Measurements from ENCODE around the gene IFFO2.

The IFFO2 gene

GRCh38 chr1:18941221-18942141 is 15.0 kb downstream of the IFFO2 start:
- FAIRE-seq (no peak), DNase-seq (ENCODE audit: insufficient read length, low spot score) (no peak)
- no peak for TF ChIP-seq POLR2A (IDR thresholded peaks at IDR 0.05; ENCODE audit: low read depth, low read length)

GRCh38 chr1:18940303-18941020 is 16.0 kb downstream of the IFFO2 start:
- no peak for TF ChIP-seq POLR2A (IDR thresholded peaks at IDR 0.05; ENCODE audit: low read depth, low read length)
- DNase-seq (ENCODE audit: insufficient read length, low spot score) (no peak), FAIRE-seq (no peak)

DNA sequence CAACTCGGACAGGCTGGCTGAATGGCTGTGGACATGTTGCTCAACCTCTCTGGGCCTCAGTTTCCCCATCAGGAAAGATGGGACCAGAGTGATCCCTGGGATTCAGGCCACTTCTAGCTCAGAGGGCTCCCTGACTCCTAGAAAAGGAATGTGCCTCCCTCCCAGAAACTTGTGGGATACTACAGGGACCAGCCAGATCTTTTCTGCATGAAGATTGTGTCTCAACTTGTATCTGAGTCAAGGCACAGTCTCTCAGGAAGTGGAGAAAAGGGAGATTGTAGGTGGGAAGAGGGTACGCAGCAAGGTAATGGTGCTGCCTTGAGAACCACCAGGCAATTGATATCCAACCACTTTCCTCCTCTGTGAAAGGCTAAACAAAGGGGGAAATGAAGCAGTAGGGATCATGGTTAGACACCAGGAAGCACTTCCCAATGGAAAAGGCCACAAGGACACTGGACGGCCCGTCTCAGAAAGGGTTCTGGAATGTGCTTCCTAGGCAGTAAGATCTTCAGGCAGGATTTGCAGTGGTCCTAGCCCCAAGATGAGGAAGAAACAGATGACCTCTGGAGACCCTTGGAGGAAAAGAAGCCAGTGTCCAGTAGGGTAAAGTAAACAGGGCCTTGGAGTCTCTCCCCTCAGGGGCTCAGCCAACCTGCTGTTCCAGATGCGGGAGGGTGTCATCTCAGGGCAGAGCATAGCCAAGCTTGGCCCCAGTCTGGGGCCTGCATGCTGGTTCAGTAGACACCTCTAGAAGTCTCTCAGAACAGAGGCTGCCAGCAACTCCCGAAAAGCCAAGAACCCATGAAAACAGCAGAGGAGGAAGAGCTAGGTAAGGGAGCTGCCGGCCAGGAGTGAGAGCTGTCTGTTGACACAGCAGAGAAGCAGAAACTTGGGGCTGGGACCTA is 16.8 kb downstream of the IFFO2 start:
- no peak for FAIRE-seq
- DNase-seq (ENCODE audit: insufficient read length, low spot score) = no peak
- no peak for TF ChIP-seq POLR2A (IDR thresholded peaks at IDR 0.05; ENCODE audit: low read depth, low read length)

- DNase-seq (ENCODE audit: insufficient read length, low spot score) (no peak), FAIRE-seq (no peak)
- no peak for TF ChIP-seq POLR2A (IDR thresholded peaks at IDR 0.05; ENCODE audit: low read depth, low read length)
Observed at GRCh38 chr1:18938707-18939070, 17.8 kb downstream of the IFFO2 start.

DNA sequence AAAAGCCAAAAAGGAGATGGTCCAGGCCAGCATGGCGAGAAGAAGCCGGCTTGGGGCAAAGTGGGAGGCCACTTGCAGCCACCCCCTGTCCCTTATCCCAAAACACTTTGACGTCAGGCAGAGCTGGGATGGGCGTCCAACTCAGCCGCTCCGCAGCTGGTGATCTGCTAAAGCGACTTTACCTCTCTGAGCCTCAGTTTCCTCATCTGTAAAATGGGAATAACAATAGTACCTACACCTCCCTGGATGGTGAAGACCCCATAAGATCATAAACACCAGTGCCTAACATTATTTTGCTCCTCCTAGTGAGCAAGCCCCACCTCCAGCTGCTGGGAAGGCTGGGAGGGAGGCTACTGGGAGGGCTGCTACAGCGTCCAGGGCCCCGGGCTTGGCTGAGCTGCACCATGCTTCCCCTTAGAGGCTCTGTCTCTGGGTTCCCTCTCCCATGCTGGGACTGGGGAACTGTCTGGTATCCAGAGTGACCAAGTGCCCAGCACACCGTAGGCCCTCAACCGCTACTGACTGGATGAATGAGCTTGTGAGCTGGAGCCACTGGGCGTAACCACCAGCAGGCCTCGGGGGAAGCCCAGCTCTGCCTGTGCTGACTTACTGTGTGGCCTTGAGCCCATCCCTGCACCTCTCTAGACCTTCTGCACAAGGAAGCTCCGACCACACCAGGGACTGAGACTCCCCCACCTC is 18.3 kb downstream of the IFFO2 start:
- no peak for FAIRE-seq
- no peak for DNase-seq (ENCODE audit: insufficient read length, low spot score)
- TF ChIP-seq POLR2A (IDR thresholded peaks at IDR 0.05; ENCODE audit: low read depth, low read length) = no peak

DNA sequence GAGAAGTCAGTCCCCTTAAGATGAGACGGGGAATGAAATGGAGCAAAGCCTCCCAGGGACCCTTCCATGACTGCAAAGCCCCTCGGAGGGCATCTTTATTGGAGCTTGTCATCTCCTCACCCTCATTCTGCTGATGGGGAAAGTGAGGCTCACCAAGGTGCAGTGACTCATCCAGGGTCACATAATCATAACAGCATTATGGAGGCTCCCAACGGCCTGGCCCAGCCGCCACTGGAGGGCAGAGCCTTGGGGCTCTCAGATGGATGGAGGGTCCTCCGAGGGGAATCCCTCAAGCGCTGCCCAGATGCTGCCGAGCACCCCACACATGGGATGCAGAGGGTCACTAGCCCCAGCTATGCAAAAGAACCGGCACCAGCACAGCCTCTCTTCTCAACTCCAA is 18.9 kb downstream of the IFFO2 start:
- DNase-seq (ENCODE audit: insufficient read length, low spot score) (no peak), FAIRE-seq (no peak)
- no peak for TF ChIP-seq POLR2A (IDR thresholded peaks at IDR 0.05; ENCODE audit: low read depth, low read length)

DNA sequence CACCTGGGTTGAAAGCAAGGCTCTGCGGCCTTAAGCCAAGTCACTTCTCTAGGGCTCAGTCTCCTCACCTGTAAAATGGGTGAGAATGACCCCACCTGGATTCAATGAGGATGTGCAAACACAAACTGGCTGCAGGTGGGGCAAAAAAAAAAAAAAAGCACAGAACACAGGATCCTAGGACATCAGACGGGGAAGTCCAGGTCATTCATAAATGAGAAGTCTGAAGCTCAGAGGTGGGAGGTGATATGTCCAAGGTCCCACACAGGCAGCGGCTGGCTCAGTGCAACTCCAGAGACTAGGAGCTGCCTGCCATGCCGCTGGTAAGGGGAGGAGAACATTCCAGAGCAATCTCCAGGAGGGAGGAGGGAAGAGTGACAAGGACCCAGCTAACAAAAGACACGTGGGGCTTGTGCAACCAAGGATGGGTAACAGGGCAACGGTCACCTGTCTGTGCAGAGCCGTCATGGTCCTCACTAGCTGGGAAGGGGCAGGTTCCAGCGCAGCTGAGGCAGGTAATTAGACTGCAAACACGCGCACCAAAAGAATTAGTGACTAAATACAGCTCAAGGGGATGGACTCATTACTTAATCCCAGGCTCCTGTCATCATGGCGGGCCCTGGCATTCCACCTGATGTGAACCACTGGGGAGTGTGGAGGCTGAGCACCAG is 19.5 kb downstream of the IFFO2 start:
- FAIRE-seq = no peak

DNA sequence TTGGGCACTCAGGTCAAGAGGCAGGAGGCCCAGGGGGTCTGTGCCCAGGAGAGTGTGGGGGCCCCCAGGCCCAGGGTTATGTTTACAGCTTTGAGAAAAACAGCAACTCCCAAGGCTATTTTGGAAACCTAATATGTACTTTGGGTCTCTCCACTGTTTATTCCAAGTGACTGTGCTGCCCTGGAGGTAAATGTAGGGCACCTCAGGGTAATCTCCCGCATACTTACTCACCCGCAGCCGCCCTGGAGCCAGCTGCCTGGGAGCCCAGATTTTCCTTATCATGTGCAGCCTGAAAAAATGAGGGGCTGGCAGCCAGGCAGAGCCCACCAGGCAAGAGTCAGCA is 20.0 kb downstream of the IFFO2 start:
- no peak for DNase-seq (ENCODE audit: insufficient read length, low spot score)
- no peak for TF ChIP-seq POLR2A (IDR thresholded peaks at IDR 0.05; ENCODE audit: low read depth, low read length)
- FAIRE-seq = no peak

More for the DNA sequence above, 19.5 kb downstream of the IFFO2 start:
- DNase-seq (ENCODE audit: insufficient read length, low spot score) = no peak
- no peak for TF ChIP-seq POLR2A (IDR thresholded peaks at IDR 0.05; ENCODE audit: low read depth, low read length)

DNA sequence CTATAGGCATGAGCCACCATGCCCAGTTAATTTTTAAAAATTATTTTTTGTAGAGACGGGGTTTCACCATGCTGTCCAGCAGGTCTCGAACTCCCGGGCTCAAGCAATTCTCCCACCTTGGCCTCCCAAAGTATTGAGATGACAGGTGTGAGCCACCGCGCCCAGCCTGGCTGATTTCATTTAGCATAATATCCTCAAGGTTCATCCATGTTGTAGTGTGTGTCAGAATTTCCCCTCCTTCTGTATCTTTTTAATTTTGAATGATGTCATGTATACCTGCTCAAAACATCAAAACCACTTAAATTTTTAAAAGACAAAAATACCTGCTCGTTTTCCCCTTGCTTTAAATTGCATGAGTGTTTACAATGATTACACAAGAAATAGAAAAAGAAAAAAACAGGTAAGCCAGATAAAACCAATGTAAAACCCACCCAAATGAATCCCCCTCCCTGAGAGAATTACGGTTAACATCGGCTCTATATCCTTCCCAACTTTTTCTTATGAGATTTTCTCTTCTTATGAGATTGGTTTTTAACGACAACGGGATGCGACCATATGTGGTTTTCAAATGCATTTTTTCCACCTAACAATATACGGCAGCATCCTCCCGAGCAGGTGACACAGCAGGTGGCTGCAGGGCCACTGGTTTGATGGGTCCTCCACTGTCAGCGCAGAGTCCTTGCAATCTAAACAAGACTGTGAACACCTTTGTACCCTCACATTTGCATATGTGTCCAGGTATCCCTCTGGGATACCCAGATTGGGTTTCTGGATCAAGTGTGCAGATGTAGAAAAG is 22.1 kb downstream of the IFFO2 start:
- DNase-seq (ENCODE audit: insufficient read length, low spot score) (no peak), FAIRE-seq (no peak)
- TF ChIP-seq POLR2A (IDR thresholded peaks at IDR 0.05; ENCODE audit: low read depth, low read length) = no peak

DNA sequence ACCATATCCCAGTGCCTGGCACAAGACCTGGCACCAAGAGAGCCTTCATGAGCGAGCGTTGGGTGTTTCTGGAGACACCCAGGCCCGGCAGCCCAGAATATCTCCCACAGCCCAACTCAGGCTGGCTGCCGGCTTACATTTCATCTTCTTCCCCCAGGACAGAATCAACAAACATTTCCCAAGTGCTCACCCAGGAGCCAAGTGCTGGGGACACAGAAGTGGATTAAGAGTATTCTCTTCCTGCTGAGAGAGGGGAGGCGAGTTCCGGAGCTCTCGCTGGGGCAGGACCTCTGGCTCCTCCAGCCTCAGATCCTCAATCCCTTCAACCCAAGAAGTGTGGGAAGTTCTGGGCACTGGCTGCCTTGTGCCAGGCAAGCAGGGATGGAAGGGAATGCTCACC is 23.6 kb downstream of the IFFO2 start:
- TF ChIP-seq POLR2A (IDR thresholded peaks at IDR 0.05; ENCODE audit: low read depth, low read length) = no peak
- DNase-seq (ENCODE audit: insufficient read length, low spot score) (no peak), FAIRE-seq (no peak)

- FAIRE-seq (no peak), DNase-seq (ENCODE audit: insufficient read length, low spot score) (no peak)
- TF ChIP-seq POLR2A (IDR thresholded peaks at IDR 0.05; ENCODE audit: low read depth, low read length) = no peak
Observed at GRCh38 chr1:18932387-18932786, 24.1 kb downstream of the IFFO2 start.

DNA sequence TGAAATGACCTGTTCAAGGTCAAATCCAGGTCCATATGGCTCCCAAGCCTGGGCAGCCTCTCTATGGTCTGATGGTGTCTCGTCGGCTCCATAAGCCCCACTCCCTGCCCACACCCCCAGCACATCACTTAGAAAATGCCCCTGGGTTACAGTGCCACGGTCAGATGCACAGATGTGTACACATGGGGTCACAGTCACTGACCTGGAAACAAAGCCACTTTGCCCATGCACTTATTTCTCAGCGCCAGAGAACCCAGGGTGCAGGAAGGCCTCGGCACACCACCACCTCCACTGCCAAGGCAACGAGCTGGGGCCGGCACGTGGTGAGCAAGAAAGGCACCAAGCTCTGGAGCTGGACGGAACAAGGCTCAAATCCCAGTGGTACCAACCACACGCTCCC is 24.7 kb downstream of the IFFO2 start:
- TF ChIP-seq POLR2A (IDR thresholded peaks at IDR 0.05; ENCODE audit: low read depth, low read length) = no peak
- no peak for FAIRE-seq
- DNase-seq (ENCODE audit: insufficient read length, low spot score) = no peak

All from H54 (cell line).